HepG2 (cell line): Measurements from ENCODE around the gene C4orf36. TPM values are rescaled to one million over a fixed set of nuclear protein-coding genes. Genes with fewer than 3 reads are reported as not detected.

Source experiments
- ARNT2 ChIP-seq: sonication (generic); formaldehyde crosslinking; IDR thresholded peaks from 2 replicates; pipeline ENCODE4 v1.8.0; 2022; ENCODE audit warnings: mild to moderate bottlenecking, low read depth, missing genetic modification reagents, moderate library complexity
- CREM ChIP-seq, 2 experiments: sonication (generic) in 1 of 2; formaldehyde crosslinking in 1 of 2; IDR thresholded peaks; 2 replicates each; pipeline versions ENCODE4 v1.4.0 to v1.6.1; 2016 to 2020; ENCODE audit warnings: antibody characterized with exemption in 1 of 2, mild to moderate bottlenecking in 1 of 2, missing genetic modification reagents in 1 of 2
- DNMT1 ChIP-seq: sonication (generic); formaldehyde crosslinking; IDR thresholded peaks from 2 replicates; pipeline ENCODE4 v1.5.1; 2020; ENCODE audit warnings: mild to moderate bottlenecking, missing genetic modification reagents
- ELF3 ChIP-seq: IDR thresholded peaks from 2 replicates; pipeline ENCODE4 v1.6.1; 2016; ENCODE audit warnings: missing genetic modification reagents, missing compliant biosample characterization
- FOSL2 ChIP-seq: sonication (generic); formaldehyde crosslinking; IDR thresholded peaks from 2 replicates; pipeline ENCODE4 v1.4.0; 2020; ENCODE audit warnings: missing genetic modification reagents
- HNRNPUL1 ChIP-seq: fragments of 200-400 bp; formaldehyde crosslinking; IDR thresholded peaks from 2 replicates; pipeline ENCODE4 v1.6.1; 2017; ENCODE audit warnings: low read depth, mild to moderate bottlenecking, low read length, moderate library complexity
- HOXA3 ChIP-seq: sonication (generic); formaldehyde crosslinking; IDR thresholded peaks from 2 replicates; pipeline ENCODE4 v1.5.0; 2020; ENCODE audit warnings: missing genetic modification reagents
- KDM2A ChIP-seq: sonication (generic); formaldehyde crosslinking; IDR thresholded peaks from 2 replicates; pipeline ENCODE4 v1.4.0; 2020; ENCODE audit warnings: low read depth, missing genetic modification reagents, borderline replicate concordance
- NFE2 ChIP-seq: sonication (generic); formaldehyde crosslinking; IDR thresholded peaks from 2 replicates; pipeline ENCODE4 v1.4.0; 2020; ENCODE audit warnings: missing genetic modification reagents
- POGZ ChIP-seq: sonication (generic); formaldehyde crosslinking; IDR thresholded peaks from 2 replicates; pipeline ENCODE4 v1.4.0; 2020; ENCODE audit warnings: mild to moderate bottlenecking, missing genetic modification reagents
- POLR2A ChIP-seq, 2 experiments: IDR thresholded peaks; 2 replicates each; pipeline ENCODE4 v1.6.1; 2011; ENCODE audit warnings: low read depth in 2 of 2, low read length in 2 of 2, mild to moderate bottlenecking in 1 of 2, moderate library complexity in 1 of 2; ENCODE audit not compliant: insufficient read depth in 1 of 2
- PRMT3 ChIP-seq: sonication (generic); formaldehyde crosslinking; IDR thresholded peaks from 2 replicates; pipeline ENCODE4 v1.8.1; 2022; ENCODE audit warnings: low read depth, mild to moderate bottlenecking, moderate library complexity, missing genetic modification reagents, borderline replicate concordance
- PRPF4 ChIP-seq: fragments of 200-400 bp; formaldehyde crosslinking; IDR thresholded peaks from 2 replicates; pipeline ENCODE4 v1.6.1; 2016; ENCODE audit warnings: low read length, low read depth; ENCODE audit not compliant: poor library complexity, severe bottlenecking
- RBM39 ChIP-seq: fragments of 200-400 bp; formaldehyde crosslinking; IDR thresholded peaks from one replicate; pipeline ENCODE4 v1.6.1; 2018; ENCODE audit warnings: antibody characterized with exemption, mild to moderate bottlenecking, low read depth, low read length; ENCODE audit not compliant: poor library complexity, severe bottlenecking
- SMYD3 ChIP-seq: sonication (generic); formaldehyde crosslinking; IDR thresholded peaks from 2 replicates; pipeline ENCODE4 v1.8.1; 2023; ENCODE audit warnings: mild to moderate bottlenecking, missing genetic modification reagents
- XRCC5 ChIP-seq: fragments of 200-400 bp; formaldehyde crosslinking; optimal IDR thresholded peaks from 2 replicates; pipeline ENCODE3; 2017; ENCODE audit warnings: mild to moderate bottlenecking, low read length
- ZFP41 ChIP-seq: sonication (generic); formaldehyde crosslinking; IDR thresholded peaks from 2 replicates; pipeline ENCODE4 v1.4.0; 2020; ENCODE audit warnings: mild to moderate bottlenecking, missing genetic modification reagents, borderline replicate concordance
- ZNF224 ChIP-seq: sonication (generic); formaldehyde crosslinking; IDR thresholded peaks from 2 replicates; pipeline ENCODE4 v1.5.0; 2020; ENCODE audit warnings: mild to moderate bottlenecking, missing genetic modification reagents
- ZNF232 ChIP-seq: sonication (generic); formaldehyde crosslinking; IDR thresholded peaks from 2 replicates; pipeline ENCODE4 v1.4.0; 2020; ENCODE audit warnings: missing genetic modification reagents, borderline replicate concordance
- ZNF256 ChIP-seq: sonication (generic); formaldehyde crosslinking; conservative IDR thresholded peaks from 2 replicates; pipeline ENCODE4 v1.4.0; 2020; ENCODE audit warnings: missing genetic modification reagents
- ZNF510 ChIP-seq: sonication (generic); formaldehyde crosslinking; IDR thresholded peaks from 2 replicates; pipeline ENCODE4 v1.4.0; 2020; ENCODE audit warnings: low read depth, mild to moderate bottlenecking, missing genetic modification reagents
- ZNF891 ChIP-seq: sonication (generic); formaldehyde crosslinking; IDR thresholded peaks from 2 replicates; pipeline ENCODE4 v1.5.0; 2020; ENCODE audit warnings: mild to moderate bottlenecking, missing genetic modification reagents
- ZSCAN25 ChIP-seq: sonication (generic); formaldehyde crosslinking; IDR thresholded peaks from 2 replicates; pipeline ENCODE4 v1.8.0; 2022; ENCODE audit warnings: mild to moderate bottlenecking, missing genetic modification reagents
- ZSCAN30 ChIP-seq: sonication (generic); formaldehyde crosslinking; IDR thresholded peaks from 2 replicates; pipeline ENCODE4 v1.5.0; 2020; ENCODE audit warnings: mild to moderate bottlenecking, missing genetic modification reagents
- polyA plus RNA-seq, 8 experiments: library from polyadenylated mRNA; depleted of rRNA in 3 of 8; stranded (reverse) in 7 of 8; unstranded in 1 of 8; fragments of >200 nt; fragmentation: Illumina TruSeq in 4 of 8; extraction: Trizol in 4 of 8; gene quantifications; 2 replicates each; pipeline versions ENCODE4 v1.2.1 to v1.2.3, GENCODE V29; 2011 to 2016; ENCODE audit warnings: low read depth in 4 of 8, missing spikeins in 1 of 8, mixed read lengths in 1 of 8; ENCODE audit not compliant: insufficient read depth in 1 of 8
- total RNA-seq, 5 experiments: library from RNA; depleted of rRNA; stranded (reverse); fragments of >200 nt; fragmentation: Illumina TruSeq; extraction: Trizol; gene quantifications; 2 replicates each; pipeline ENCODE4 v1.2.3, GENCODE V29; 2016; ENCODE audit warnings: low read depth in 1 of 5
- TF ChIP-seq, protein P1 (sequence below): sonication (generic); formaldehyde crosslinking; IDR thresholded peaks from 2 replicates; pipeline ENCODE4 v1.8.1; 2023; ENCODE audit warnings: mild to moderate bottlenecking, missing genetic modification reagents
- TF ChIP-seq, protein P2 (sequence below): sonication (generic); formaldehyde crosslinking; IDR thresholded peaks from 2 replicates; pipeline ENCODE4 v1.4.0; 2020; ENCODE audit warnings: missing genetic modification reagents

Gene C4orf36
- total and polyA plus RNA-seq, 2 of the 13 experiments (the other 11 are each of a cell fraction or from before 2014, with no cell fraction given) = 0.63 TPM; not detected in 1

DNA sequence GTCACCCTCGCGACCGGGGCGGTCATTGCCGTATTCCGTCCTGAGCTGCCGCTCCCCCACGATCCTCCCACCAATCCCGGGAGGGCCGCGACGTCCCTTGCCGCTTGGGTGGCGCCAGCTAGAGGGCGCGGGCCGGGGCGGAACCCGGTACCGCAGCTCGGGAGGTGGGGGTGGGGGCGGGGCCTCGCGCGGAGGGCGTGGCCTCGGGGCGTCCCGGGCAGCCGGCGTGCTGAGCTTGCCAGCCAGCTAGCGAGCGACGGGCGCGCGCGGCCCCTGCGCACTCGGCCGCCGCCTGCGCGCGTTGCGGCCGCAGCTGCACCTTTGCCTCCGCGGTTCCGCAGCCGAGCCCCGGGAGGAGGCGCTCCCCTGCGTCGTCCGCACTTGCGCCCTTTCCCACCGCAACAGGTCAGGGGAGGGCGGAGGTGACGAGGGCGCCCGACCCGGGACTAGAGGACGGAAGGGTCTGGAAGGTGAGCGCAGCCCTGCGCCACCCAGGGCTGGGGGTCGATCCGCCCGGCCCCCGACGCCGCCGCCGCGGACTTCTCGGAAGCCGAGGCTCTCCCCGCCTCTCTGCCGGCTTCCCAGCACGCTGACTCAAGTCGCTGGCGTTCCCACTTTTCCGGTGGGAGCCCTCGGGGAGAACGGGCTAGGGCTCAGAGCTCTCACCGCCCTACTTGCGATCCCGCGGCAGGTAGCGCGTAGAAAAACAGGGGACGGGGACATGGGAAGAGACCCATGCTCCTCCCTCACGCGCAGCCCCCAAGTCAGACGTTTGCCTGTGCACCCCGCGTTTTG, 42.7 kb upstream of the C4orf36 start, which contains the start of gene AFF1 (continued):
- peak; percentile 56 for TF ChIP-seq FOSL2 (CRISPR knock-in tag)
- TF ChIP-seq ZSCAN25 (CRISPR knock-in tag) = peak; percentile 68; the same call in 1 of the 2 replicates
- 0 out of 2 replicates have a peak, but pooled peaks have one; percentile 0 for TF ChIP-seq SMYD3 (CRISPR knock-in tag)
- peak; percentile 87 for TF ChIP-seq POLR2A (IDR thresholded peaks at IDR 0.05; ENCODE audit: insufficient read depth in 1 of 2, low read depth in 2 of 2, low read length in 2 of 2)
- no peak for TF ChIP-seq NFE2
- peak; percentile 70; the same call in 1 of the 2 replicates for TF ChIP-seq ZNF224 (CRISPR knock-in tag)
- TF ChIP-seq ZNF510 (CRISPR knock-in tag) = peak; percentile 90; the same call in 1 of the 2 replicates
- TF ChIP-seq HOXA3 (CRISPR knock-in tag) = peak; percentile 70; the same call in 1 of the 2 replicates
- TF ChIP-seq ARNT2 (CRISPR knock-in tag) = peak; percentile 92
- peak; percentile 12 for TF ChIP-seq XRCC5
- 0 out of 2 replicates have a peak, but pooled peaks have one; percentile 57 for TF ChIP-seq PRMT3 (CRISPR knock-in tag)
- TF ChIP-seq ZNF256 (CRISPR knock-in tag) = no peak
- TF ChIP-seq DNMT1 (CRISPR knock-in tag) = no peak; the same call in 1 of the 2 replicates
- TF ChIP-seq, protein P1, sequence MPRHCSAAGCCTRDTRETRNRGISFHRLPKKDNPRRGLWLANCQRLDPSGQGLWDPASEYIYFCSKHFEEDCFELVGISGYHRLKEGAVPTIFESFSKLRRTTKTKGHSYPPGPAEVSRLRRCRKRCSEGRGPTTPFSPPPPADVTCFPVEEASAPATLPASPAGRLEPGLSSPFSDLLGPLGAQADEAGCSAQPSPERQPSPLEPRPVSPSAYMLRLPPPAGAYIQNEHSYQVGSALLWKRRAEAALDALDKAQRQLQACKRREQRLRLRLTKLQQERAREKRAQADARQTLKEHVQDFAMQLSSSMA = 0 out of 2 replicates have a peak, but pooled peaks have one; percentile 43
- TF ChIP-seq KDM2A (CRISPR knock-in tag) = peak; percentile 86
- peak; percentile 96 for TF ChIP-seq ZNF891 (CRISPR knock-in tag)
- TF ChIP-seq ZNF232 (CRISPR knock-in tag) = no peak; the same call in 1 of the 2 replicates
- TF ChIP-seq POGZ (CRISPR knock-in tag) = no peak; the same call in 1 of the 2 replicates
- 0 out of 2 replicates have a peak, but pooled peaks have one; percentile 50 for TF ChIP-seq ELF3 (CRISPR knock-in tag)
- TF ChIP-seq, protein P2, sequence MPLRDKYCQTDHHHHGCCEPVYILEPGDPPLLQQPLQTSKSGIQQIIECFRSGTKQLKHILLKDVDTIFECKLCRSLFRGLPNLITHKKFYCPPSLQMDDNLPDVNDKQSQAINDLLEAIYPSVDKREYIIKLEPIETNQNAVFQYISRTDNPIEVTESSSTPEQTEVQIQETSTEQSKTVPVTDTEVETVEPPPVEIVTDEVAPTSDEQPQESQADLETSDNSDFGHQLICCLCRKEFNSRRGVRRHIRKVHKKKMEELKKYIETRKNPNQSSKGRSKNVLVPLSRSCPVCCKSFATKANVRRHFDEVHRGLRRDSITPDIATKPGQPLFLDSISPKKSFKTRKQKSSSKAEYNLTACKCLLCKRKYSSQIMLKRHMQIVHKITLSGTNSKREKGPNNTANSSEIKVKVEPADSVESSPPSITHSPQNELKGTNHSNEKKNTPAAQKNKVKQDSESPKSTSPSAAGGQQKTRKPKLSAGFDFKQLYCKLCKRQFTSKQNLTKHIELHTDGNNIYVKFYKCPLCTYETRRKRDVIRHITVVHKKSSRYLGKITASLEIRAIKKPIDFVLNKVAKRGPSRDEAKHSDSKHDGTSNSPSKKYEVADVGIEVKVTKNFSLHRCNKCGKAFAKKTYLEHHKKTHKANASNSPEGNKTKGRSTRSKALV = peak; percentile 66; the same call in 1 of the 2 replicates
- peak; percentile 16 for TF ChIP-seq RBM39
- no peak for TF ChIP-seq ZFP41 (CRISPR knock-in tag)
- TF ChIP-seq CREM (IDR thresholded peaks at IDR 0.05) = no peak
- no peak for TF ChIP-seq CREM (CRISPR knock-in tag; IDR thresholded peaks at IDR 0.05)
- no peak for TF ChIP-seq ZSCAN30 (CRISPR knock-in tag)
- no peak for TF ChIP-seq HNRNPUL1
- no peak for TF ChIP-seq PRPF4
